HG03439 (cell line): ENCODE measurements around the gene GPBP1L1.

ENCODE experiments used
- ATAC-seq: cut with Tn5 transposase; IDR thresholded peaks from one replicate; pipeline ENCODE4 v1.9.1; 2021; ENCODE audit warnings: mild to moderate bottlenecking, moderate library complexity; ENCODE audit not compliant: unreplicated experiment

GPBP1L1 gene

DNA sequence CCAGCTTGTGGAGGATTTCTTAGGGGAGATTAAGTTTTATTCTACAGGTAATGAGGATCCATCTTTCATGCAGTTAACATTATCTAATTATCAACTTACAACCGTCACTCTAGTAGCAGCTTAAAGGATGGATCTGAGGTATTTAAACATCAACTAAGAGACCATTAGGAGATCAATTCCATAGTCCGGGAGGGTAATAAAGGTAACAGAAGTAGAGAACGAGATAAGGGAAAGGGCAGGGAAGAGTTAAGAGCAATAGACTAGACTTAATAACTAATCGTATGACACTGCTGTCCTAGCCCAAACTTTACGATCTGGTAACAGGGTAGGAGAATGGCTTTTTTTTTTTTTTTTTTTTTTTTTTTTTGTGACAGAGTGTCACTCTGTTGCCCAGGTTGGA, 43.0 kb downstream of the GPBP1L1 start:
- no peak for ATAC-seq

DNA sequence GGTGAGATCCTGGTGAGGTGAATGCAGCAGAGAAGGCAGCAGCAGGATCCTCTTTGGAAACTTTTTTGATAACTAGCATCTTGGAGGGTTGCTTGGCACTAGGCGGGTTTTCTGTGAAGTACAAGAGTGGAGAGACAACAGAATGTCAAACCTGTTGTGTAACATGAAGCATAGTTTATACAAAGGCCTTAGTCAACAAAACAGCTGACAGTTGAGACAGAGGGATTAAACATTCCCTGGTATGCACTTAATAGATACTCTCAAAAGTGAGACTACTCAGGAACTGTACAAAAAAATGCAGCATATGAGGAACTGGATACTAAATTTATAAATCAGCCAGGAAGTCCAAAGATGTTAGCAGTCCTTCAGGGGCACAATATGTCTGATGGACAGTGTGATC, 46.0 kb downstream of the GPBP1L1 start:
- no peak for ATAC-seq

DNA sequence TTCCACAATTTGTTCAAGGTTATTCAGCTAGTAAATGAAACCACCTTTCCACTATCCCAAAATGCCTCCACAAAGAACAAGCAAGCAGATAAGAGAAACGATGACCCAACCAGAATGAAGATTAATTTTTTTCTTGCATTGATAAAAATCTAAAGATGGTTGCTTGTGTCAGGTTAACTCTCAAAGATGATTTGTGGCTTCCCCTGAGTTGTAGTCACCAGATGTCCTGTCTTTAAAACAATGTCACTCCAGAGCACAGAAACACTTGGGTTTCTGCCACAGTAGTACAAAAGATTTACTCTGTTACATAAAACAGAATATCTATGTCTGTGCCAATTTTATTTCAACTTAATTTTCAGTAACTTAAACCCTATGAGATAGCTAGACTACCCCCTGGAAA, 51.1 kb downstream of the GPBP1L1 start:
- no peak for ATAC-seq

DNA sequence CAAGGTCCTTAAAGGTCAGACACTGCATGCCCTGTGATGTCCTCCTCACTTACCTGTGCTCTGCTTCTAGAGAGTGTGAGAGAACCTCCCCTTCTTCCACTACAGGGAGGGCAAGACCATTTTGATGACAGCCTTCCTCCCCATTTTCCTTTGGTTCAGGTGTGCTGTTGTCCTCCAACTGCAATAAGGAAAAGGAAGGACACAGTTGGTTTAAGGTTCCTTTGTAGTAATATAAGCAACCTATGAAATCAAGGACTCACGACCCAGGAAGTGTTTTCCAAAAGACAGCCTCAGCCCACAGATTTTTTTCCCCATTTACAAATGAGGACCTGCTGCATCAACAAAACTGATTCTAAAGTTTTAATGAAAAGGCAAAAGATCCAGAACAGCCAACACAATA, 55.9 kb downstream of the GPBP1L1 start:
- ATAC-seq, result no peak

DNA sequence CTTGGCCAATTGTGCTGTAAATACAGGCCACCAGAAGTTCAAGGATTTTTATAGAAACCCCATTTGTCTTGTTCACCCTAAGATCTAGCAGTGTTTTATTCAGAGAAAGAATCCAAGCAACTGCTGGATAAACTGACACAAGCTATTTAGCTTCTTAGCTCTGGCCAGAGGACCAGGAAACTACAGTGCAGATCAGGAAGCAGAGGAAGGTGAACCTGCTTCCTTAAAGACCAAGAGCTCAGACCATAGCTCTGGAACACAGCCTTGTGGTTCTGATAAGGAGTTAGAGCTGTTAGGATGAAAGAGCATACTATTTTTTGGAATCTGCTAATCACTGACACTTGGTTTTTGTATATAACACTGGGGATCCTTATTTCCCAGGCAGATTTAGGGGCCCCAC, 57.3 kb downstream of the GPBP1L1 start:
- no peak for ATAC-seq

DNA sequence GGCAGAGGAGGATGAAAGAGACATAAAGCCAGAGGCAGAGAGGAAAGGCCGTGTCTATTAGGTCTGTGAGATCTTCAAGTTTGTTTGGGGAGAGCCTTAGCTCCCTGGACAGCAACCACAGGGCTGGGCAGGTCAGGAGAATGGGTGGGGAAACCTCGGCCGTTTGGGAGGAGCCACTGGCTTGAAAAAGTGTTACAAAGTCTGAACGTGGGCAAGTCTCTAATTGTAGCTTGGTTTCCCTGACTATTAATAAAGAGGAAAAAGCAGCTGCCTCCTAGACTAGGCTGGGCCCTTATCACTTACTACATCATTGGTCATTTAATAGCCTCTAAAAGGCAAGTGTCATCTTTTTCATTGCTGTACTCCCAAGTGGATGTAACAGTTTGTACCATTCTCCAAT, 62.4 kb downstream of the GPBP1L1 start, which contains the start of gene CCDC17:
Gene CCDC17 (minus strand): TSS at position 83 of the 400 bp plus-strand sequence. CDS start 145 bp downstream, outside the sequence.
- ATAC-seq, result no peak

DNA sequence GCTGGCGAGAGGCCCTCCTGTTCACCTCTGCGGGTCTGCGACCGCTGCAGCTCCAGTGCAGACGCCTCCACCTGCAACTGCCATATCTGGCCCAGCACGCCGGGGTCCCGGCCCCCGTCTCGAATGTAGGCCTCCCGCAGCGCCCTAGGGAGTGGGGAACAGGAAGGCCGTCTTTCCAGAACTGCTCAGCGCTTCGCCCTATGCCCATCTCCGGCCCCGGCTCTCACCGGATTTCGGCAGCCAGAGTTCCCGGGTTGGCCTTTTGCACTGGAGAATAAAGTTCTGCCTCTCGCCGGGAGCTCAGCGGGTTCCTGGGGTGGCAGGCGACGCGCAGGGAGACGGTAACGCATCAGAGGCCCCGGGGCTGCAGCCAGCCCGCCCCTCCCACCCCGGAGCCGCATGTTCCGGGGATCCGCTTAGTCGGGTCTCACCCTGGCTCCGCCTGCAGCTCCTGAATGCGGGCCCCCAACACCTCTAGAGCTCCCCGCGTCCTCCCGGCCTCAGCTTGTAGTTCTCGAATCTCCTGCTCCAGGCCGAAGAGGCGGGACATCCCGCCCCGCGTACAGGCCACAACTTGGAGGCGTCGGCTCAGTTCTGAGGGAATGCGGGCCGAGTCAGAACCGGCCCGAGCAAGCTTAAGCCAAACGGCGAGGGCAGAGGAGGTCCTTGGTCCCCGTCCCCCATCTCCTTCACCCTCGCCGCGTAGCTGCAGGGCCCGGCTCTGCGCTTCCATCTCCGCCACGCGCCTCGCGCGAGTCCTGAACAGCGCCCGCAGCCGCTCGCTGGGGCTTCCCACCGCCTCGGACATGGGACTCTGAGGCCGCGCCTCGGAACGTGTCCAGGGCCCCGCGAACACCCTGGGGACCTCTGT, 63.6 kb downstream of the GPBP1L1 start:
- ATAC-seq, result no peak

DNA sequence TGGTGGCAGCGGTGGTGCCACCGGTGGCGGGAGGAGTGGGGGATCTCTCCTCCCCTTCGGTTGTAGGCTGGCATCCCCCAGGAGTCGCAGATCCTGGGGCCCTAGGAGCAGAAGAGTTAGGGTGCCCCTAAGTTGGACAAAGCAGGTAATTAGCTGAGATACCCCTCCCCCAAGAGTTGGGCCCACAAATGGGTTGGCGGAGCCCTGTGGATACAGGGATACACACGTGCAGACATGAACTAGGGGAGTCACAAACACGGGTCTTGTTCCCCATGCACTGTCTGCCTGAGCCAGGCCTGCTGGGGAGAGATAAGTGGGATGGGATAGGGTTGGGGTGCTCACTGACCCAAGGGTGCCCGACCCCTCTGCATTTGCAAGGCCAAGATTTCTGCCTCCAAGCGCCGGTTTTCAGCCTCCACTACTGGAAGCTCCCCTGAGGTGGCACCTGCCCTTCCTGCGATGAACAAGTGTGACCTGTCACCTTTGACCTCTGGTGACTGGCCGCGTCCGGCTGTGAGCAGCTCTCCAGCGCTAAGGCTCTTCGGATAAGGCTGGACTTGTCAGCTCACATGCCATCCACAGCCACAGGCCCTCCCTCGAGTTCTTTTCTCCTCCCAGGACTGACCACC, 64.3 kb downstream of the GPBP1L1 start:
- ATAC-seq, result no peak

DNA sequence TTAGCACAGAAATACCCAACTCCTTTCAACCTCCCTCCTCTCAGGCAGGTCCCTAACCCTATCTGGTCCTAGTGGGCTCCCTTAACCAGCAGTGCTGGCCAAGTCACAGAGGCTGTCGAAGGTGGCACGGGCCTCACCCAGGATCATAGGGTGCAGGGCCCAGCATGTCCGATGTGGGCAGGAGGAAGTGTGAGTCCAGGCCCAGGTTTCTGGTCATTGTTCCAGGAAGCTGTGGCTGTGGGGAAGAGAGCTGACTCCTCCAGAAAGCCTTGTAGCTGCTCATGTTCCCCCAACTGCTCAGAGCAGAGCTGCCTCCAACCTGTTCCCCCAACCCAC, 64.9 kb downstream of the GPBP1L1 start:
- ATAC-seq, result no peak

DNA sequence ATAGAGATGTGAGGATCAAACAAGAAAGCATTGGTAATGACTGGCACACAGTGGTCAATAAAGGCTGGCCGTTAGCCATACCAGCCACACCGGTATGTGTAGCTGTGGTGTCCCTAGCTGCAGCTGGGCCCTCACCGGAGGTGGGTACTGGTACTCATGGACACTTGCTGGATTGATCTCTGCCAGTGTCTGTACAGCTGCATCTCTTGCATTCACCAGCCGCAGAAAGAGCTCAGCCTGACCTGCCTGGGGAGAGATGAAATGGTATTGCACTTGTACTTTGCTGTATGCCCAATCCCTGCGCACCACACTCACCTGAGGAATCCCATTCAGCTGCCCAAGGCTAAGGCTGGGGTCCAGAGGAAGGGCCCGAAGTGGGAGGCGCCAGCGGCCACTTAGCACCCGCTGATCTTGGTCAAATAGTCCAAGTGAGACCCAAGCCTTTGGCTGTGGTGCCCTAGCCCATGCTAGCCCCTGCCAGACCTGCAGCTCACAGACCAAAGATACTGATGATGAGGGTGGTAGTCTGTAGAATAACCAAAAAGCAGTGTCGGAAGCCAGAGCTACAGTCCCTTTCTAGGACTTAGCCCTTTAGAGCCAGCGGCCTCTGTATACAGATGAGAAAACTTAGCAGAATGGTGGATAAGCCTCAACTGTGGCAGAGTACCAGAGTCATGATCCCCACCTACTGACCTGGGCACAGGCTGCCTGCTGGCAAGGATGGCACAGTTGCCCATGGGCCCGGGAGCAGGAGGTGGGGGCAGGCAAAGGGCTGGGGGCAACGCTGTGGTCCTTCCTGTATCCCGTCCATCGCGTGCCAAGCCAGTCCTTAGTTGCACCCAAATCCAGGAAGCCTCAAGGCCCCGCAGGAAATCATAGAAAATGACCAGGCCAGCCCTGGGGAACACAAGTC, 65.5 kb downstream of the GPBP1L1 start:
- ATAC-seq, result no peak

DNA sequence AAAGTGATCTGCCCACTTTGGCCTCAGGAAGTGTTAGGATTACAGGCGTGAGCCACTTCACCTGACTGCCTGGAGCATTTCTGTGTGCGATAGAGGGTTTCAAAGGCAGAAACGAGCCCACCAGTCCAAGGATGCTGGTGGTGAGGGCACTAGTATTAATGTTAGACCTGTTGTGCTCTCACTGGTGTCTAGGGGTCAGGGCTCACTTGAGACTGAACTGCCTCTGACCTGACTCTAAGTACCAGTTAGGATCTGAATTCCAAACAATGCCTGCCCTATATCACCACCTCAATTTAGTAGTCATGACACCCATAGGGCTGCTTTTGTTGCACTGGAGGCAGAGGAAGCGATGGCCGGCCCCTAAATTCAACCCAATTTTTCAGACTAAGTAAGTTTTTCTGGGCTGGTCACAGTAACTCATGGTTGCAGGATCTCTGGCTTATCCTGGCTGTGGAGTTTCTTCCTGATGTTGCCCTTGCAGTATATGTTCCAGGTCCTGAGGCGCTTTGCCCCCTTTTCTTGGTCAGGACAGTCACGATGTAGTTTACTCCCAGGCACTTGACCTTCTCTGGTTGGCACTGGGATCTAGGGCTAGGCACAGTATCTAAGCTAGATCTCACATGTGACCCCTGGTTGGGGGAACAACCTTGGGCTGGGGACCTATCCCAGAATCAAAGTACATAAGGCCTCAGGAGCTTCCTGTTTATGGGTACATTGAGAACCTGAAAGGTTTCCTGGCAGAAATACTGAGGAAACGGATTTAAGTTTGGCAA, 67.0 kb downstream of the GPBP1L1 start:
- no peak for ATAC-seq

DNA sequence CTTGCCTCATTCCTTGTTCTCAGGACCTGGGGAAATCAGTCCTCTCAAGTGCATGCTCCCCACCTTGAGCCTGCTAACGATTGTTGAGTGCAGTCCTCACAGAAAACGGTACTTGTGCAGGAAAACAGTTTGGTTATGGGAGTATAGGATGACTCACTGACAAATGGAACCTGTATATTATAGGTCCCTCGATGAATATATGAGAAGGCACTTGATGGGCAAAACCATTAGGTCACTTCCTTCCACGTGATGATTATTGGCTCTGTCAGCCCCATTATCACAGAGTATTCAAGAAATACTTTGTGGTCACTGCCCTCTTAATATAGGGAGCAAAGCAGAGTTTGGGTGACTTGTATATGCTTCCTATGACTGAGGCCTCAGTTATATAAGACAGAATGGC, 68.7 kb downstream of the GPBP1L1 start:
- no peak for ATAC-seq

DNA sequence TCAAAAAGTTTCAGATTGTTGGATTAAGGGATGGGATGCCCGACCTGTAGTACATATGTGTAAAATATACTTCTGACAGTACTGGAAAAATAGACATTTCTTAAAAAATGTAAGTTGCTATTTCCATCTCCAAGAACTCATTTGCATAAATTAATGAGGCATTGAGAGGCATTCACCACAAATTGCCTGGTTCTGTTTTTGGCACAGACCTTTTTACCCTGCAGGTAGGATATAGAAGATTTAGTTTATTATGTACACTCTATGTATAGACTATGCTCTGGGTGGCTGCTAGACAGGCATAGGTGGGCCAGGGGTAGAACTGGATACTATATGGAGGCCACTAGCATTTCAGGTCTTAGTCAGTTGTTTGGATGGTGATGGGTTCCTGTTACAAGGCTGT, 70.4 kb downstream of the GPBP1L1 start:
- ATAC-seq, result no peak

DNA sequence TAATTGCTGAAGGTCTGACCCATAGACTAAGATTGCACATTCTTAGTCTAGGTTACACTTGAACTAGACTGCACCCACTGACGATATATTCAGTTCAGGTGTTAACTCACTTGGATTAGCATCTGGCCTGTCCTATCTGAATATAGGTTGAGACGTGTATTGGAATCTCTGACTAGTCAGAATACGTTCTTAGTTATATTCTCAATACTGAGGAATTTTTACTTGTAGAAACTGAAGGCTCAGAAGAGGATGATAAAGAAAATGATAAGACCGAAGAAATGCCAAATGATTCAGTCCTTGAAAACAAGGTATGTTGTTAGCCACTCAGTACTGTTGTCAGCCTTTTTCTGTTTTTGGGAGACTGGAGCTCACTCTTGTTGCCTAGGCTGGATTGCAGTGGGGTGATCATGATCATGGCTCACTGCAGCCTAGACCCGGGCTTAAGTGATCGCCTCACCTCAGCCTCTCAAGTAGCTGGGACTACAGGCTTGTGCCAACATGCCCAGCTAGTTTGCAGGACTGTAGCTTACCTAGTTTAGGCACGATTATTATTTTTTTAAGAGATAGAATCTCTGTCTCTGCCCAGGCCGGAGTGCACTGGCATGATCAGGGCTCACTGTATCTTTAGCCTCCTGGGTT, 73.3 kb downstream of the GPBP1L1 start:
- ATAC-seq, result no peak

DNA sequence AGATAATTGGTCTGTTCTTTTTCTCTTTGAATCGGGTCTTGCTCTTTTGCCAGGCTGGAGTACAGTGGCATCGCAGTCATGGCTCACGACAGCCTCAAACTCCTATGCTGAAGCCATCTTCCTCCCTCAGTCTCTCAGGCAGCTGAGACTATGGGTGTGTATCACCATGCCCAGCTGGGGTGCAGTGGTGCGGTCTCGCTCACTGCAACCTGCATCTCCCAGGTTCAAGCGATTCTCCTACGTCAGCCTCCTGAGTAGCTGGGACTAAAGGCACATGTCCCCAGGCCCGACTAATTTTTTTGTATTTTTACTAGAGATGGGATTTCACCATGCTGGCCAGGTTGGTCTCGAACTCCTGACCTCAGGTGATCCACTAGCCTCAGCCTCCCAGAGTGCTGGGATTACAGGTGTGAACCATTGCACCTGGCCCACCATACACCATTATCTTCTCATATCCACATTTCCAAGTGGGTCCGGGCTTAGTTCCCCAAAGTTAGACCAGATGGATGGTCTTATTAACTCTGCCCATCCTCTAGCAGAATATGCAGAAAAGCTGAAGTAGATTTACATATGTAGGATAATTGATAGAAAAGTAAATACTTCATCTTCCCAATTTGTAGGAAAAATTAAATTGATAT, 75.6 kb downstream of the GPBP1L1 start:
- no peak for ATAC-seq

DNA sequence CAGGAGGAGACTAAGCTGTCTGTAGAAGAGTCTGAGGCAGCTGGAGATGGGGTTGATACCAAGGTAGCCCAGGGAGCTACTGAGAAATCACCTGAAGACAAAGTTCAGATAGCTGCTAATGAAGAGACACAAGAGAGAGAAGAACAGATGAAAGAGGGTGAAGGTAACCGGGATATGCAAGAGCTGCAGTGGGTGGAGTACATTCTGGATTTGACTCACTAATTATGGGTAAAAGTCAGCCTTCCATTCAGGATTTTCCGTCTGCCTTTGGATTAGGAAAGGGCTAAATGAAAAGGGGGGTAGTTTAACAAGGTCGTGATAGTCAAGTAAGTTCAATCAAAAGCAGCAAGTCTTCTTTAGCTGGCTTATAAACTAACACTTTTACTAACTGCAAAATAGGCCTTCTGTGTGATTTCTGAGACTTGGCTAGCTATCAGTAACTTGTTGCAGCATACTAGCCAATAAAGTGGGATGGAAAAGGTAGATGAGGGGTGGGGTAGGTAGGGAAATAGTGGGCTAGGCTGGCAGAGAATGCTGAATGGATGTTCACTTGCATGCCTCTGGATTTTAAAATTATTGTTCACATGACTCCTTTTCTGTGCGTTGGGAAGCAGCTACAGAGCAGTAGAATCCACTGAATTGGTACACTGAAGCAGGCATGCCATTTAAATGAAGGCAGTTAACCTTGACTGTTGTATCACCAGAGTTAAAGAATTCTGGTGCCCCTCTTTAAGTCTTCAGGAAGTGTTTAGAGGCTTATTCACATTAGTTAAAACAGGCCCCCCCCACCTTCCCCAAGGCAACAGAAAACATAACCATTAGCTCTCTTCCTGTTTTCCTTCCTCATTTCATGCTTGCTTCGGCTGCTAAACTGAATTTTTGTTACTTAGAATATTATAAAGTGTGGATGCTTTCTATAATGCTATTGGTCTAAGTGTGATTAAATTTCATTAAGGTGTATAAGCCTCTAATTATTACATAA, 77.9 kb downstream of the GPBP1L1 start:
- ATAC-seq, result no peak

DNA sequence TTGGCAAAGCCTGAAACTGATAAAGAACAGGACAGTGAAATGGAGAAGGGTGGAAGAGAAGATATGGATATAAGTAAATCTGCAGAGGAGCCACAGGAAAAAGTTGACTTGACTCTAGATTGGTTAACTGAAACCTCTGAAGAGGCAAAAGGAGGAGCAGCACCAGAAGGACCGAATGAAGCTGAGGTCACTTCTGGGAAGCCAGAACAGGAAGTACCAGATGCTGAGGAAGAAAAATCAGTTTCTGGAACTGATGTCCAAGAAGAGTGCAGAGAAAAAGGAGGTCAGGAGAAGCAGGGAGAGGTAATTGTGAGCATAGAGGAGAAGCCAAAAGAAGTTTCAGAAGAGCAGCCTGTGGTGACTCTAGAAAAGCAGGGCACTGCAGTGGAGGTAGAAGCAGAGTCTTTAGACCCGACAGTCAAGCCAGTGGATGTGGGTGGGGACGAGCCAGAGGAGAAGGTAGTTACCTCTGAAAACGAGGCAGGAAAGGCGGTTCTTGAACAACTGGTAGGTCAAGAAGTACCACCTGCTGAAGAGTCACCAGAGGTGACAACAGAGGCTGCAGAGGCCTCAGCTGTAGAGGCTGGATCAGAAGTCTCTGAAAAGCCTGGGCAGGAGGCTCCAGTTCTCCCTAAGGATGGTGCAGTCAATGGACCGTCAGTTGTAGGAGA, 78.8 kb downstream of the GPBP1L1 start:
- no peak for ATAC-seq

DNA sequence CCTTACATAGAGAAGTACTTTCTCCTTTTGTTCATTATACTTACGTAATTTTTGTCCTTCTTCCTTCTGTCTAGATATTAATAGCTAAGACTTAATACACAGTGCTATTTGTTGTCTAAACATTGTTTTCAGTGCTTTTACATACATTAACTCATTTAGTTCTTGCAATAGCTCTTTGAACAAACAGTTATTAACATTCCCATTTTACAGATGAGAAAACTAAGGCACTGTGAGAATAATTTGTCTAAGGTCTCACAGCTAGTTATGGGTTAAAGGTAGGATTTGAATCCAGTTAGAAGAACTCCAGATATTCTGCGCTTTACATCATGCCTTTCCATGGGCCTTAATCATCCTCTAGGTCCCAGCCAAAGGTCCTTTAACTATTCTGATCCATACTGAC, 82.1 kb downstream of the GPBP1L1 start:
- ATAC-seq, result no peak
